ENCODE data around the gene LRPAP1.

The LRPAP1 gene

GRCh38 chr4:3531318-3531878 is 824 bp downstream of the LRPAP1 start:
- DNase-seq = no peak

- no peak for DNase-seq
These were observed 1.5 kb downstream of the LRPAP1 start for GRCh38 chr4:3530663-3531254.

- DNase-seq = no peak
These were observed 2.2 kb downstream of the LRPAP1 start for GRCh38 chr4:3530051-3530450.

GRCh38 chr4:3529363-3529762 is 2.9 kb downstream of the LRPAP1 start:
- DNase-seq = no peak

GRCh38 chr4:3527914-3528876 is 4.0 kb downstream of the LRPAP1 start:
- DNase-seq = no peak

- no peak for DNase-seq
These were observed 4.9 kb downstream of the LRPAP1 start for GRCh38 chr4:3527101-3527913.

GRCh38 chr4:3526456-3526855 is 5.8 kb downstream of the LRPAP1 start:
- no peak for DNase-seq

GRCh38 chr4:3525532-3526430 is 6.4 kb downstream of the LRPAP1 start:
- DNase-seq = no peak

GRCh38 chr4:3524920-3525319 is 7.3 kb downstream of the LRPAP1 start:
- no peak for DNase-seq

GRCh38 chr4:3524349-3524748 is 7.9 kb downstream of the LRPAP1 start:
- DNase-seq = no peak

GRCh38 chr4:3523628-3524221 is 8.5 kb downstream of the LRPAP1 start:
- no peak for DNase-seq

GRCh38 chr4:3523146-3523627 is 9.0 kb downstream of the LRPAP1 start:
- no peak for DNase-seq

- DNase-seq = no peak
These were observed 9.6 kb downstream of the LRPAP1 start for GRCh38 chr4:3522651-3523050.

- no peak for DNase-seq
These were observed 9.9 kb downstream of the LRPAP1 start for GRCh38 chr4:3522326-3522640.

GRCh38 chr4:3521621-3522325 is 10.4 kb downstream of the LRPAP1 start:
- DNase-seq = no peak

GRCh38 chr4:3520796-3521600 is 11.2 kb downstream of the LRPAP1 start:
- DNase-seq = no peak

GRCh38 chr4:3520276-3520675 is 11.9 kb downstream of the LRPAP1 start:
- no peak for DNase-seq

- DNase-seq = no peak
These were observed 12.6 kb downstream of the LRPAP1 start for GRCh38 chr4:3519468-3520264.

- no peak for DNase-seq
These were observed 13.3 kb downstream of the LRPAP1 start for GRCh38 chr4:3518941-3519340.
